ENCODE results near the gene UBE2I. TPM values are rescaled to one million over a fixed set of nuclear protein-coding genes. Genes with fewer than 3 reads are reported as not detected.

UBE2I gene
- total RNA-seq, 4 donors from 2014 or later, result 55.4 to 110 (median 58.5) TPM

DNA sequence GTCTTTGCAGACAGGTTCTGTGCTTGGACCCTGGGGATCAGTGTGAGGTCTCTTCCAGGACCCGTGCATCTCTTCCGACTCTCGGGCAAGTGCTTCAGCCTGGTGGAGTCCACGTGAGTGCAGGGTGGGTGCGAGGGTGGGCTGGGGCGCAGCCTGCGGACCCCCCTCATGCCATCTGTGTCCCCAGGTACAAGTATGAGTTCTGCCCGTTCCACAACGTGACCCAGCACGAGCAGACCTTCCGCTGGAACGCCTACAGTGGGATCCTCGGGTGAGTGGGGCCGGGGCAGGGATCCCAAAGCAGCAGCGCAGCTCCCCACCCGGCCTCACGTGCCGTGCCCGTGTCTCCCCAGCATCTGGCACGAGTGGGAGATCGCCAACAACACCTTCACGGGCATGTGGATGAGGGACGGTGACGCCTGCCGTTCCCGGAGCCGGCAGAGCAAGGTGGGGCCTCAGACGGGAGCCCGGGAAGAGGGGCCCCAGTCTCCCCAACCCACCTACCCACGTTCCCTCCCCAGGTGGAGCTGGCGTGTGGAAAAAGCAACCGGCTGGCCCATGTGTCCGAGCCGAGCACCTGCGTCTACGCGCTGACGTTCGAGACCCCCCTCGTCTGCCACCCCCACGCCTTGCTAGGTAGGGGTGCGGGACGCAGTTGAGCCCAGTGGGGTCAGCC, 52.4 kb downstream of the UBE2I start:
- 94% methylated on average over 43 of the region's 43 CpGs; no CpG with 5 or more reads in 1 of the 2 donors for WGBS, 2 donors (ENCODE audit: low coverage in 1 of 2)
- no peak overlapping the region for H3K4me3 ChIP-seq
- in situ Hi-C loops (cut with MboI; ENCODE audit: low pct_ligation_motif_present in 1 of 4, low pct_unique_long_range_greater_than_20kb in 1 of 4, low sequenced_read_pairs in 3 of 4), result no loop called here
- H3K36me3 ChIP-seq, result peaks cover 0 to 23% (median 11%) of the 10 kb centered on the region in 4 donors
- TF ChIP-seq, protein P1, sequence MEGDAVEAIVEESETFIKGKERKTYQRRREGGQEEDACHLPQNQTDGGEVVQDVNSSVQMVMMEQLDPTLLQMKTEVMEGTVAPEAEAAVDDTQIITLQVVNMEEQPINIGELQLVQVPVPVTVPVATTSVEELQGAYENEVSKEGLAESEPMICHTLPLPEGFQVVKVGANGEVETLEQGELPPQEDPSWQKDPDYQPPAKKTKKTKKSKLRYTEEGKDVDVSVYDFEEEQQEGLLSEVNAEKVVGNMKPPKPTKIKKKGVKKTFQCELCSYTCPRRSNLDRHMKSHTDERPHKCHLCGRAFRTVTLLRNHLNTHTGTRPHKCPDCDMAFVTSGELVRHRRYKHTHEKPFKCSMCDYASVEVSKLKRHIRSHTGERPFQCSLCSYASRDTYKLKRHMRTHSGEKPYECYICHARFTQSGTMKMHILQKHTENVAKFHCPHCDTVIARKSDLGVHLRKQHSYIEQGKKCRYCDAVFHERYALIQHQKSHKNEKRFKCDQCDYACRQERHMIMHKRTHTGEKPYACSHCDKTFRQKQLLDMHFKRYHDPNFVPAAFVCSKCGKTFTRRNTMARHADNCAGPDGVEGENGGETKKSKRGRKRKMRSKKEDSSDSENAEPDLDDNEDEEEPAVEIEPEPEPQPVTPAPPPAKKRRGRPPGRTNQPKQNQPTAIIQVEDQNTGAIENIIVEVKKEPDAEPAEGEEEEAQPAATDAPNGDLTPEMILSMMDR (IDR thresholded peaks at IDR 0.05), result no peak
- TF ChIP-seq POLR2A (IDR thresholded peaks at IDR 0.05), result no peak
- TF ChIP-seq POLR2AphosphoS5 (IDR thresholded peaks at IDR 0.05), result no peak
- TF ChIP-seq EP300 (IDR thresholded peaks at IDR 0.05; ENCODE audit: low read depth), result no peak
- H3K4me1 ChIP-seq, result no peaks in the 10 kb centered on the region
- DNase-seq, result no peak
- H3K9me3 ChIP-seq, result no peaks in the 10 kb centered on the region
- no peak overlapping the region for H3K27ac ChIP-seq
- intact Hi-C loops (cut with DNase I; ENCODE audit: low total_unique reads), result no loop called here
- H3K27me3 ChIP-seq, result no peaks in the 10 kb centered on the region

DNA sequence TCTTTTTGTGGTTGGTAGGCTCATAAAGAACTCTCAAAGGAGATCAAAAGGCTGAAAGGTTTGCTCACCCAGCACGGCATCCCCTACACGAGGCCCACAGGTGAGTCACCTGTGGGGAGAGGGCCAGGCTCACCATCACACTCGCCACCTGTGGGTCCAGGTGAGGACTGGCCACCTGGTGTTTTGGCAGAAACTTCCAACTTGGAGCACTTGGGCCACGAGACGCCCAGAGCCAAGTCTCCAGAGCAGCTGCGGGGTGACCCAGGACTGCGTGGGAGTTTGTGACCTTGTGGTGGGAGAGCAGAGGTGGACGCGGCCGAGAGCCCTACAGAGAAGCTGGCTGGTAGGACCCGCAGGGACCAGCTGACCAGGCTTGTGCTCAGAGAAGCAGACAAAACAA, 53.4 kb downstream of the UBE2I start:
- Histone ChIP-seq H3K27ac (no peak overlapping the region), H3K27me3 (no peaks in the 10 kb centered on the region), H3K36me3 (peaks cover 0 to 25% (median 12%) of the 10 kb centered on the region in 4 donors), H3K4me3 (no peak overlapping the region), H3K4me1 (no peaks in the 10 kb centered on the region), H3K9me3 (no peaks in the 10 kb centered on the region)
- in situ Hi-C loops (cut with MboI; ENCODE audit: low pct_ligation_motif_present in 1 of 4, low pct_unique_long_range_greater_than_20kb in 1 of 4, low sequenced_read_pairs in 3 of 4) (no loop called here), intact Hi-C loops (cut with DNase I; ENCODE audit: low total_unique reads) (no loop called here)
- TF ChIP-seq, protein P1 (IDR thresholded peaks at IDR 0.05), result no peak
- TF ChIP-seq POLR2AphosphoS5 (IDR thresholded peaks at IDR 0.05) (no peak), EP300 (IDR thresholded peaks at IDR 0.05; ENCODE audit: low read depth) (no peak), POLR2A (IDR thresholded peaks at IDR 0.05) (no peak)
- 87 to 90% methylated on average over 5 to 11 of the region's 11 CpGs for WGBS, 2 donors (ENCODE audit: low coverage in 1 of 2)
- no peak for DNase-seq

DNA sequence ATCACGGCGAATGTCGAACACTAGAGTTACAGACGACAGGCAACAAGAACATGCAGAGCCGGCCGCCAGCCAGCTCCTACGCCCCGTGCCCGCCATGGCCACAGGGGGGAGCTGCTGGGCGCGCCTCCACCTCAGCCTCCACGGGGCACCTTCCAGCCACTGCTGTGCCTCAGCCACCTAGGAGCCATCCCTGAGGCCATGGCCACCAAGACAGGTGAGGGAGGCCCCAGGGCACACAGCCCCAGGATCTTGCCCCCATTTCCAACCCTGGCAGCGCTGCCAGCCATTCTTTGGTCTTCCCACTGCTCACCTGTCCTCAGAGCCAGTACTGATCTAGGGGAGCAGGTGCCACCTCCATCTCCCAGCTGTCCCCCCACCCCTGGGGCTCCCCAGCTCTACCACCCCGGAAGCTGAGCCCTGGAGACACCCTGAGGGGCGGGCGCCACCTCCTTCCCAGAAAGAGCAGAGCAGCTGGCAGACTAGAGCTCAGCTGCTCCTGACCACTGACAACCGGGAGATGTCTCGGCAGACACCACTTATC, 54.1 kb downstream of the UBE2I start:
- Histone ChIP-seq H3K4me1 (no peaks in the 10 kb centered on the region), H3K36me3 (peaks cover 0 to 25% (median 12%) of the 10 kb centered on the region in 4 donors), H3K9me3 (no peaks in the 10 kb centered on the region), H3K27ac (no peak overlapping the region), H3K27me3 (no peaks in the 10 kb centered on the region), H3K4me3 (no peak overlapping the region)
- peak; percentile 65 for DNase-seq
- WGBS, 2 donors (ENCODE audit: low coverage in 1 of 2), result 43 to 45% methylated on average over 2 to 15 of the region's 18 CpGs
- in situ Hi-C loops (cut with MboI; ENCODE audit: low pct_ligation_motif_present in 1 of 4, low pct_unique_long_range_greater_than_20kb in 1 of 4, low sequenced_read_pairs in 3 of 4) (no loop called here), intact Hi-C loops (cut with DNase I; ENCODE audit: low total_unique reads) (no loop called here)
- TF ChIP-seq, protein P1 (IDR thresholded peaks at IDR 0.05), result peak; percentile 70 to 85 (median 78)
- TF ChIP-seq POLR2A (IDR thresholded peaks at IDR 0.05) (no peak), EP300 (IDR thresholded peaks at IDR 0.05; ENCODE audit: low read depth) (no peak), POLR2AphosphoS5 (IDR thresholded peaks at IDR 0.05) (no peak)

DNA sequence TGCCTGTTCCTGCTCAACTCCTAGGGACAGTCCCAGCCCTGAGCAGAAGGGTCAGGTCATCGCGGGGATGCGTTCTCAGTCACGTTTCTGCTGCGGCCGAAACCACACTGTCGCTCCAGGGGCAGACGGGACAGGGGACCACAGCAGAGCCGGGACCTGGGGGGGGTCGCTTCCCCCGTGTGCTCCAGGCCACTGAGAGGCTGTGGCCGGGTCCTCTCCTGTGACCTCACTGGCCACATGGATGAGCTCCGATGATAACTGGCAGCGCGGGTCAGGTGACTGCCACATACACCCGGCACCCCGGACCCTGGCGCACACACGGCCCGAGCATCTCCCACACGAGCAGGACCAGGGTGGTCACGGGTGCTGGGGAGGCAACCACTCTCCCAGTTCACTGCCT, 55.1 kb downstream of the UBE2I start:
- no peaks in the 10 kb centered on the region for H3K27me3 ChIP-seq
- no peak for DNase-seq
- intact Hi-C loops (cut with DNase I; ENCODE audit: low total_unique reads), result no loop called here
- in situ Hi-C loops (cut with MboI; ENCODE audit: low pct_ligation_motif_present in 1 of 4, low pct_unique_long_range_greater_than_20kb in 1 of 4, low sequenced_read_pairs in 3 of 4), result no loop called here
- WGBS, 2 donors (ENCODE audit: low coverage in 1 of 2), result 92% methylated on average over 22 of the region's 22 CpGs; no CpG with 5 or more reads in 1 of the 2 donors
- no peak overlapping the region for H3K4me3 ChIP-seq
- H3K9me3 ChIP-seq, result no peaks in the 10 kb centered on the region
- no peak overlapping the region for H3K27ac ChIP-seq
- TF ChIP-seq POLR2A (IDR thresholded peaks at IDR 0.05) (no peak), EP300 (IDR thresholded peaks at IDR 0.05; ENCODE audit: low read depth) (no peak), POLR2AphosphoS5 (IDR thresholded peaks at IDR 0.05) (no peak)
- TF ChIP-seq, protein P1 (IDR thresholded peaks at IDR 0.05), result no peak
- peaks cover 0 to 25% (median 12%) of the 10 kb centered on the region in 4 donors for H3K36me3 ChIP-seq
- no peaks in the 10 kb centered on the region for H3K4me1 ChIP-seq

Data from transverse colon (tissue), 4 donors.